ENCODE data around the gene NTNG1. TPM values are rescaled to one million over a fixed set of nuclear protein-coding genes. Genes with fewer than 3 reads are reported as not detected.

NTNG1 gene
- total RNA-seq, 2 donors from 2014 or later: 2.5 to 2.6 TPM

GRCh38 chr1:107432108-107432507 is 291.3 kb downstream of the NTNG1 start:
- no peak overlapping the region for H3K4me3 ChIP-seq (ENCODE audit: low read length)
- 50 to 57% methylated on average over 1 of the region's 1 CpG for WGBS, 2 experiments (ENCODE audit: insufficient coverage in 1 of 2, insufficient read length in 1 of 2)
- TF ChIP-seq, protein P1, sequence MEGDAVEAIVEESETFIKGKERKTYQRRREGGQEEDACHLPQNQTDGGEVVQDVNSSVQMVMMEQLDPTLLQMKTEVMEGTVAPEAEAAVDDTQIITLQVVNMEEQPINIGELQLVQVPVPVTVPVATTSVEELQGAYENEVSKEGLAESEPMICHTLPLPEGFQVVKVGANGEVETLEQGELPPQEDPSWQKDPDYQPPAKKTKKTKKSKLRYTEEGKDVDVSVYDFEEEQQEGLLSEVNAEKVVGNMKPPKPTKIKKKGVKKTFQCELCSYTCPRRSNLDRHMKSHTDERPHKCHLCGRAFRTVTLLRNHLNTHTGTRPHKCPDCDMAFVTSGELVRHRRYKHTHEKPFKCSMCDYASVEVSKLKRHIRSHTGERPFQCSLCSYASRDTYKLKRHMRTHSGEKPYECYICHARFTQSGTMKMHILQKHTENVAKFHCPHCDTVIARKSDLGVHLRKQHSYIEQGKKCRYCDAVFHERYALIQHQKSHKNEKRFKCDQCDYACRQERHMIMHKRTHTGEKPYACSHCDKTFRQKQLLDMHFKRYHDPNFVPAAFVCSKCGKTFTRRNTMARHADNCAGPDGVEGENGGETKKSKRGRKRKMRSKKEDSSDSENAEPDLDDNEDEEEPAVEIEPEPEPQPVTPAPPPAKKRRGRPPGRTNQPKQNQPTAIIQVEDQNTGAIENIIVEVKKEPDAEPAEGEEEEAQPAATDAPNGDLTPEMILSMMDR (conservative IDR thresholded peaks at IDR 0.05): no peak
- no peak overlapping the region for H3K9ac ChIP-seq (ENCODE audit: extremely low read depth, low read length, poor library complexity, severe bottlenecking)
- no peaks in the 10 kb centered on the region for H3K27me3 ChIP-seq (ENCODE audit: control insufficient read depth, insufficient read depth, low read length, poor library complexity, severe bottlenecking)
- Mint-ChIP-seq H3K27me3 (ENCODE audit: insufficient read depth) (no peaks in the 10 kb centered on the region), H3K36me3 (ENCODE audit: low read depth) (no peaks in the 10 kb centered on the region), H3K4me3 (no peak overlapping the region), H3K27ac (no peak overlapping the region), H3K4me1 (peaks cover 12% of the 10 kb centered on the region), H3K9me3 (no peaks in the 10 kb centered on the region)
- no peak overlapping the region for H3K27ac ChIP-seq (ENCODE audit: low read depth, low read length)
- no peaks in the 10 kb centered on the region for H3K36me3 ChIP-seq (ENCODE audit: control insufficient read depth, insufficient read depth, low read length)
- no peak for DNase-seq
- H3K9me3 ChIP-seq (ENCODE audit: control insufficient read depth, low read length): no peaks in the 10 kb centered on the region
- no peaks in the 10 kb centered on the region for H3K4me1 ChIP-seq (ENCODE audit: control insufficient read depth, insufficient read depth, low read length)

DNA sequence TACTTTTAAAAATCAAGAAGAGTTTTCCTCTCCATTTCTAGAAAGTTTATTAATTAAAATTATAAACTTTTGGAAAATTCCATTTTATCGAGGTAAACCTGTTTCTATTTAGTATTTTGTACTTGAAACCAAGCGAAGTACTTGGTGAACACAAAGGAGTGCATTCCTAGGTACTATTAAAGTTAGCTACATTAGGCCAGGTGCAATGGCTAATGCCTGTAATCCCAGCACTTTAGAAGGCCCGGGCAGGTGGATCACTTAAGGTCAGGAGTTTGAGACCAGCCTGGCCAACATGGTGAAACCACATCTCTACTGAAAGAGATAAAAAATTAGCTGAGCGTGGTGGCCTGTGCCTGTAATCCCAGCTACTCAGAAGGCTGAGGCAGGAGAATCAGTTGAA is 292.2 kb downstream of the NTNG1 start:
- 75 to 95% methylated on average over 1 to 4 of the region's 4 CpGs for WGBS, 2 experiments (ENCODE audit: insufficient coverage in 1 of 2, insufficient read length in 1 of 2)
- no peaks in the 10 kb centered on the region for H3K9me3 ChIP-seq (ENCODE audit: control insufficient read depth, low read length)
- Mint-ChIP-seq H3K27me3 (ENCODE audit: insufficient read depth) (no peaks in the 10 kb centered on the region), H3K4me3 (no peak overlapping the region), H3K27ac (no peak overlapping the region), H3K4me1 (peaks cover 12% of the 10 kb centered on the region), H3K9me3 (no peaks in the 10 kb centered on the region), H3K36me3 (ENCODE audit: low read depth) (no peaks in the 10 kb centered on the region)
- no peak overlapping the region for H3K4me3 ChIP-seq (ENCODE audit: low read length)
- H3K4me1 ChIP-seq (ENCODE audit: control insufficient read depth, insufficient read depth, low read length): no peaks in the 10 kb centered on the region
- no peak for DNase-seq
- H3K36me3 ChIP-seq (ENCODE audit: control insufficient read depth, insufficient read depth, low read length): no peaks in the 10 kb centered on the region
- no peak overlapping the region for H3K9ac ChIP-seq (ENCODE audit: extremely low read depth, low read length, poor library complexity, severe bottlenecking)
- no peak overlapping the region for H3K27ac ChIP-seq (ENCODE audit: low read depth, low read length)
- H3K27me3 ChIP-seq (ENCODE audit: control insufficient read depth, insufficient read depth, low read length, poor library complexity, severe bottlenecking): no peaks in the 10 kb centered on the region
- TF ChIP-seq, protein P1 (conservative IDR thresholded peaks at IDR 0.05): no peak

GRCh38 chr1:107433635-107434360 is 293.0 kb downstream of the NTNG1 start:
- Mint-ChIP-seq H3K4me3 (no peak overlapping the region), H3K36me3 (ENCODE audit: low read depth) (no peaks in the 10 kb centered on the region), H3K9me3 (no peaks in the 10 kb centered on the region), H3K4me1 (peaks cover 12% of the 10 kb centered on the region), H3K27me3 (ENCODE audit: insufficient read depth) (no peaks in the 10 kb centered on the region), H3K27ac (no peak overlapping the region)
- Histone ChIP-seq H3K36me3 (ENCODE audit: control insufficient read depth, insufficient read depth, low read length) (no peaks in the 10 kb centered on the region), H3K4me3 (ENCODE audit: low read length) (no peak overlapping the region), H3K9ac (ENCODE audit: extremely low read depth, low read length, poor library complexity, severe bottlenecking) (no peak overlapping the region), H3K27ac (ENCODE audit: low read depth, low read length) (no peak overlapping the region), H3K9me3 (ENCODE audit: control insufficient read depth, low read length) (no peaks in the 10 kb centered on the region), H3K27me3 (ENCODE audit: control insufficient read depth, insufficient read depth, low read length, poor library complexity, severe bottlenecking) (no peaks in the 10 kb centered on the region), H3K4me1 (ENCODE audit: control insufficient read depth, insufficient read depth, low read length) (no peaks in the 10 kb centered on the region)
- DNase-seq: no peak
- WGBS, 2 experiments (ENCODE audit: insufficient coverage in 1 of 2, insufficient read length in 1 of 2): 54% methylated on average over 4 of the region's 4 CpGs; no CpG with 5 or more reads in 1 of the 2 experiments
- TF ChIP-seq, protein P1 (conservative IDR thresholded peaks at IDR 0.05): no peak
